Measurements from ENCODE around the gene CTNNBIP1. TPM values are rescaled to one million over a fixed set of nuclear protein-coding genes. Genes with fewer than 3 reads are reported as not detected.
"Not testable (repeated sequence)": the region's sequence is repeated elsewhere in the genome, so short reads cannot be mapped to it uniquely, and the experiment has no call there.

Gene CTNNBIP1
- total RNA-seq, 2 experiments from 2014 or later = 9.0 to 9.6 TPM

DNA sequence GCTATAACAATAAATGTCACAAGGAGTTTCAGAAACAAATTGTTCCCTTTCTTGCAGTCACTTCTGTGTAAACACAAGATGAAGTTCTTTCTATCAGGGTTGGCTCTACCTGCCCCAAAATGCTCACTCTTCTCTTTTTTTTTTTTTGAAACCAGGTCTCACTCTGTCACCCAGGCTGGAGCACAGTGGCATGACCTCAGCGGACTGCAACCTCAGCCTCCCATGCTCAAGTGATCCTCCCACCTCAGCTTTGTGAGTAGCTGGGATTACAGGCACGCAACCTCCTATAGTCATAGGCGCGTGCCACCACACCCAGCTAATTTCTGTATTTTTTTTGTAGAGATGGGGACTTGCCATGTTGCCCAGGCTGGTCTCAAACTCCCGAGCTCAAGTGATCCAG is 10.5 kb upstream of the CTNNBIP1 start:
- H3K4me1 Mint-ChIP-seq (ENCODE audit: low read depth) = no peaks in the 10 kb centered on the region
- intact Hi-C loops (cut with micrococcal nuclease) = no loop called here
- POLR2A ChIA-PET = no interaction called here
- H3K36me3 Mint-ChIP-seq (ENCODE audit: low read depth) = no peaks in the 10 kb centered on the region
- no peaks in the 10 kb centered on the region for H3K9me3 Mint-ChIP-seq
- no peak overlapping the region for H3K4me3 Mint-ChIP-seq
- DNase-seq = no peak
- no peaks in the 10 kb centered on the region for H3K27me3 Mint-ChIP-seq
- no peak for TF ChIP-seq CTCF (IDR thresholded peaks at IDR 0.05)
- CTCF ChIA-PET = no interaction called here
- ATAC-seq = no peak
- no peak overlapping the region for H3K27ac Mint-ChIP-seq

DNA sequence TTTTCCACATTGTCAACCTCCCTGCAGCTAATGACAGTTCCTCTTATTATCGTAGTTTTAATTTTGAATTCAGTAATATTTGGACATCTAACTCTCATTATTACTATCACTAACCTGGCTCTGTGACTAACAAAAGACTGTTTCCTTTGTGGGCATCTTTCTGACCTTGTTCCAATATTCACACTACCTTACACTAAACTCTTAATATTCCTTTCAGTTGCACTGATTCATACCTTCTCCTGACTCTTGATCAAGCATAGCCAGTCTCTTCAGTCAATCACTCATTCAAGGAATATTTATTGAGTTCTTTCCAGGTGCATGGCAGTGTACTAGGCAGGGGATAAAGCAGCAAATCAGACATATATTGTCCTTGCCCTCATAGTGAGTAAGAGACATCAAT is 7.8 kb upstream of the CTNNBIP1 start:
- DNase-seq (no peak), ATAC-seq (no peak)
- intact Hi-C loops (cut with micrococcal nuclease) = no loop called here
- Mint-ChIP-seq H3K27me3 (no peaks in the 10 kb centered on the region), H3K4me3 (no peak overlapping the region), H3K36me3 (ENCODE audit: low read depth) (no peaks in the 10 kb centered on the region), H3K9me3 (no peaks in the 10 kb centered on the region), H3K4me1 (ENCODE audit: low read depth) (no peaks in the 10 kb centered on the region), H3K27ac (no peak overlapping the region)
- POLR2A ChIA-PET = interaction anchor here (0.9 to 1.2 kb wide), 4 partner anchors 9 to 47 kb away, joined by 3 to 4 read pairs (median 3); no protein-coding TSS in a partner anchor
- CTCF ChIA-PET = interaction anchor here (1.0 to 1.4 kb wide), 3 partner anchors 17 to 303 kb away, joined by 4 read pairs; no protein-coding TSS in a partner anchor
- TF ChIP-seq CTCF (IDR thresholded peaks at IDR 0.05) = no peak

DNA sequence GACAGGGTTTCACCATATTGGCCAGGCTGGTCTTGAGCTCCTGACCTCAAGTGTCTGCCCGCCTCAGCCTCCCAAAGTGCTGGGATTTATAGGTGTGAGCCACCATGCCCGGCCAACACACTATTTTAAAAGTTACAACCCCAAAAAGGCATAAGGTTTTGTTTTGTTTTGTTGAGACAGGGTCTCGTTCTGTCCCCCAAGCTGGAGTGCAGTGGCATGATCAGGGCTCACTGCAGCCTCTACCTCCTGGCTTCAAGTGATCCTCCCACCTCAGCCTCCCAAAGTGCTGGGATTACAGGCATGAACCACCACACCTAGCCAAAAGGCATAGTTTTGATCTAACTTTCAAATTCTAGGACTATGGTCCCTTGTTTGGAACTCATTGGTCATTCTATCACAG is 7.4 kb upstream of the CTNNBIP1 start:
- ChIA-PET CTCF (interaction anchor here (0.7 to 1.4 kb wide), 3 partner anchors 17 to 43 kb away, joined by 3 to 4 read pairs (median 4); no protein-coding TSS in a partner anchor), POLR2A (interaction anchor here (1.0 to 1.2 kb wide), 2 partner anchors 9 to 27 kb away, joined by 3 read pairs; no protein-coding TSS in a partner anchor)
- ATAC-seq; H3K9me3 Mint-ChIP-seq; H3K27ac Mint-ChIP-seq; H3K36me3 Mint-ChIP-seq (ENCODE audit: low read depth); intact Hi-C loops (cut with micrococcal nuclease); DNase-seq; H3K4me1 Mint-ChIP-seq (ENCODE audit: low read depth); H3K27me3 Mint-ChIP-seq; H3K4me3 Mint-ChIP-seq: not testable (repeated sequence)

DNA sequence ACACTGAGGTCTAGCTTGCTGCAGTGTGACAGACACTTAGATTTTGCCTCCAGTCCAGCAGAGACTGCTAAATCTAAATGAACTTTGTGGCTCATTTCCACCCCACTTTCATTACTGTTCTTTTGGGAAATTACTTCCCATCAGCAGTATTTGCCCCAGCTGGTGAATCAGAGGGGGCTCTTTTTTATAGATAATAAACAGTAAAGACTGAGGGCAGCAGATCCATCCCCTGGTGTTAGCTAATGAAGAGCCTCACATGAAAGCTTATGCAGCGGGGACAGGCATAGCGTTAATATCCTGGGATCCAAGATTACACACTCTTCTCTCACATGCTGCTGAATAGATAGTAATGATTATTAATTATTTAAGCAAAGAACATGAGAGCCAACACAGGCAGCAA is 6.4 kb upstream of the CTNNBIP1 start:
- H3K4me1 Mint-ChIP-seq (ENCODE audit: low read depth) = peaks cover 4% of the 10 kb centered on the region
- intact Hi-C loops (cut with micrococcal nuclease) = no loop called here

DNA sequence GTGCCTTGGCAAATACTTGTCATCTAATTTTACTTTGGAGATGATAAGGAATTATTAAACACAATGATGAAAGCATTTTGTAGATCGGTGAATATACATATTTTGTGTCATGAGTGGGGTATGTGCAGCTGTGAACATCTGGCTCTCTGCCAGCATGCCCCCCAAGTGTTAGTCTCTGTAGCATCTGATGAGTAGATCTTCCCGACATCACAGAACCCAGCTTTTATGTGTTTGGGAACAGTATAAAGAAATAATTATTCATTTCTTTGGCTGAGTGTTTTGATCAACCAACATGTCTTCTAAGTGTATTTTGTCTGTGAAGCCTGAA is 4.5 kb upstream of the CTNNBIP1 start:
- Mint-ChIP-seq H3K4me3 (no peak overlapping the region), H3K27ac (no peak overlapping the region), H3K9me3 (no peaks in the 10 kb centered on the region), H3K36me3 (ENCODE audit: low read depth) (no peaks in the 10 kb centered on the region), H3K4me1 (ENCODE audit: low read depth) (peaks cover 10% of the 10 kb centered on the region), H3K27me3 (no peaks in the 10 kb centered on the region)
- TF ChIP-seq CTCF (IDR thresholded peaks at IDR 0.05) = no peak
- ATAC-seq = no peak
- ChIA-PET CTCF (interaction anchor here (0.9 to 1.4 kb wide), 6 partner anchors 11 to 51 kb away, joined by 3 to 7 read pairs (median 4); no protein-coding TSS in a partner anchor), POLR2A (interaction anchor here (0.8 kb wide), 1 partner anchor 12 kb away, joined by 3 read pairs; no protein-coding TSS in a partner anchor)
- no peak for DNase-seq
- intact Hi-C loops (cut with micrococcal nuclease) = no loop called here

More for the DNA sequence above, 6.4 kb upstream of the CTNNBIP1 start:
- POLR2A ChIA-PET = interaction anchor here (0.6 to 1.2 kb wide), 2 partner anchors 17 to 27 kb away, joined by 3 to 6 read pairs; partner anchors contain the start of genes LZIC and NMNAT1
- ATAC-seq (no peak), DNase-seq (no peak)
- no peak overlapping the region for H3K4me3 Mint-ChIP-seq
- H3K27ac Mint-ChIP-seq = no peak overlapping the region
- H3K27me3 Mint-ChIP-seq = no peaks in the 10 kb centered on the region
- H3K36me3 Mint-ChIP-seq (ENCODE audit: low read depth) = no peaks in the 10 kb centered on the region
- H3K9me3 Mint-ChIP-seq = no peaks in the 10 kb centered on the region
- CTCF ChIA-PET = interaction anchor here (0.6 to 1.8 kb wide), 4 partner anchors 13 to 144 kb away, joined by 3 to 5 read pairs (median 3); no protein-coding TSS in a partner anchor
- no peak for TF ChIP-seq CTCF (IDR thresholded peaks at IDR 0.05)
